Esophagus squamous epithelium (tissue), 4 donors: Measurements from ENCODE around the gene TSPAN32.

Experiments used
- CTCF ChIP-seq, 6 experiments: fragments of 450-650 bp in 4 of 6; fragments of 200-600 bp in 2 of 6; sonication (generic) in 2 of 6; IDR thresholded peaks; one replicate each; pipeline ENCODE4 v1.5.1; 2016 to 2019; ENCODE audit warnings: antibody characterized with exemption in 6 of 6, mild to moderate bottlenecking in 4 of 6, moderate library complexity in 4 of 6
- POLR2A ChIP-seq, 4 donors: fragments of 450-650 bp; IDR thresholded peaks; one replicate each; pipeline ENCODE4 v1.6.1; 2017; ENCODE audit warnings: antibody characterized with exemption in 4 of 4, mild to moderate bottlenecking in 4 of 4, moderate library complexity in 3 of 4

- TF ChIP-seq CTCF (IDR thresholded peaks at IDR 0.05) (no peak), POLR2A (IDR thresholded peaks at IDR 0.05) (no peak)
These were observed 41.8 kb upstream of the TSPAN32 start for GRCh38 chr11:2259897-2260451.
